ENCODE data around the gene CAMK1D.

Gene CAMK1D

DNA sequence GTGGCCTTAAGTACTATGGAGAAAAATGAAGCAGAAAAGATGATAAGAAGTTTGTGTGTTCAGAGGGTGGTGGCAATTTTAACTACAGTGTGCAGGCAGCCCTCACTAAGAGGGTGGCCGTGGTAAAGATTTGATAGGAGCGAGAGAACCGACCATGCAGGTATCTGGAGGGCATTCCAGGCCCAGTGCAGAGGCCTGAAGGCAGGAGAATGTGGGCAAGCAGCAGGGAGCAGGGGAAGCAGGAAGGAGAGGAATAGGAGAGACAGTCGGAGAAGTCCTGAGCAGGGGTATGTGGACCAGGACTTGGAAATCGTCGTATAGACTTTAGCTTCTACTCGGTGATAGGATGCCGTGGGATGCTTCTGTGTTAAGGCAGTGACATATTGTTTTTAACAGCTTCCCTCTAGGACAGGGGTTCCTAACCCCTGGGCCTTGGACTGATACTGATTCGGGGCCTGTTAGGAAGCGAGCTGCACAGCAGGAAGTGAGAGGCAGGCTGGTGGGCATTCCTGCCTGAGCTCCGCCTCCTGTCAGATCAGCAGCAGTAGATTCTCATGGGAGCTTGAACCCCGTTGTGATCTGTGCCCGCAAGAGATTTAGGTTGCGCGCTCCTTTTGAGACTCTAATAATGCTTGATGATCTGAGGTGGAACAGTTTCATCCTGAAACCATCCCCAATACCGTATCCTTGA, 425.0 kb downstream of the CAMK1D start:
- no peak for DNase-seq

DNA sequence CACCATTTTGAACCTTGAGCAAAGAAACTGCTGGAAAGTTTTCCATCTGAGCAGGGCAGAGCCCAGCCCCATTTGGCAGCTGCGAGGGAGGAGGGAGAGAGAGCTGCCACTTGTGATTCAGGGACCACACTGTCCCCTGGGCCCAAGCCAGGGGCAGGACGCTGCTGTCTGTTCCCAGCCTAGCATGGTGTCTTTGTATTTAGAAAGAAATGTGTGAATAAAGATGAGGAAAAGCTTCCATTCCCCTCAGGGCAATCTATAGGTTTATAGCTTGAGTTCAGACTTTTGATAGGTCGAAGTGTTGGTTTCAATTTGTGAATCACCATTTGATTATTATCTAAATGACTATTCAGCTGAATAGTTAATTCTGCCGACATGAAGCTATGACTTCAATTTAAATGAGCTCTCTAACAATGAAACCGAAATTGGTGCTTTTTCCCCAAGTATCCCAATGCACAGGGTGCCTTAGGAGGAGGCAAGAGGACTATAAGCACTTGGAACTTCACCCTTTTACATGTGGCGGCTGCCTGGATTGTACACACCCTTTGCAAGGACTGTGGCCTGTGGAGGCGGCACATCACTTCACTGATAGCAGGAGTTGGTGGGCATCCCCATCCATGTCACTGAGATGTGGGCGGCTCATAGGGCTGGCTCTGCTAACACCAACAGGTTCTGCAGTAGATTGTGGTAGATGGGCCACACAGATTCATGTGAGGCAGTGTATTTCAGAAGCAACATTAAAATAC, 428.7 kb downstream of the CAMK1D start:
- DNase-seq, result no peak

DNA sequence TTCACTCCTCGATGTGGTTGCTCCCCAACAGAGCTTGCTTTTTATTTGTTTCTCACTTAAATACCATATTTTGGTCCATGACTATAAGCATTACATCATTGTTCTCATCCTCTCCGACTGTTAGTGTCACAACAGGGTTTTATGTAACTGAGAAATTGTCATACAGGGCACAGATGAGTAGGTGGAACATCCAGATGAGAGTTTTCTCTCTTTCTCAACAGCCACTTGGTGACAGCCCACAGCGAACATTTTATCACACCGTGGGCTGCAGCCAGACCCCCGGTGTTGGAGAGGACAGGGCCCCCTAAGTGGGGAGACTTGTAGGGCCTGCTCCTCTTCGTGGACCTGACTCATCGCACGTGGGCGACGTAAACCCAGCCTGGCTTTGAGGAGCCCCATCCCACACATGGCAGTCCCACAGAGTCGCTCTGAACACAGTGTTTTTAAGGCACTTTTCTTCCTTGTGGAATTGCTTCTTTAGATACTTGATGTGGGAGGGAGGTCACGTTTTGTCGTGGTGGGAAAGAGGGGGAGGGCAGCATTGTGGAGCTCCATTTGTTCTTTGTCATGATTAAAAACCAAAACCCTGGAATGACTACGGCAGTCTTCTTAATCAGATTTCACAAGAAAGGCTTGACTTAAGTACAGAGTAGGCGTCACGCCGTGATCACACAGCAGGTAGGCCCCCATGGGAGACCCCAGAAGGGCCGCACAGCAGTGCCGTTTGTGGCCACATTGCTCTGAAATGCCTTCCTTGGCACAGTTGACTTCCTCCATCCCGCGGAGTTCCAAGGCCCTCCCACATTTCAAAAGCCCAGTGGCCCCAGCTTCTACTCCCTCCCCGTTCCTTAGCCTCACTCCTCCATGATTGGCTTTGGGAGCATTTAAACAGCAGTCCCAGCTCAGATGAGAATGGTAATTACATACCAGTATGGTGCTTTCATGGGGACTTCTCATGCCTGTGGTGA, 431.6 kb downstream of the CAMK1D start:
- DNase-seq, result no peak

DNA sequence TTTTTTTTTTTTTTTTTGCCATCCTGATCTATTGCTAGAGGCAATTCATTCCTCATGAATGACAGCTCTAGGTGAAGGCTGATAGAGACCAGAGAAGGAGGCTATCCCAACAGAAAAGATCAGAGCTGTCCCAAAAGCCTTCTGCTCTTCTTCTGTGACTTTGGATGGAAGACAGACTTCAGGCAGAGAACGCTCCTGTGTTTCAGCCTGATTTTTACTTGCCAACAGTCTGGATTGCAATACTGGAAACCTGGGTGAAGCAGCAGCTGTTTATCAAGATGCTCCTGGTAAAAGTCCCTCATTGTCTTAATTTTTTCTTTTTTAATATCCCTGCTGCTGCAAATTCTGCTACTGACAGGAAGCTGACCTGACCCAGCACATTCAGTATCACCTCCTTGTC, 432.6 kb downstream of the CAMK1D start:
- DNase-seq, result no peak

DNA sequence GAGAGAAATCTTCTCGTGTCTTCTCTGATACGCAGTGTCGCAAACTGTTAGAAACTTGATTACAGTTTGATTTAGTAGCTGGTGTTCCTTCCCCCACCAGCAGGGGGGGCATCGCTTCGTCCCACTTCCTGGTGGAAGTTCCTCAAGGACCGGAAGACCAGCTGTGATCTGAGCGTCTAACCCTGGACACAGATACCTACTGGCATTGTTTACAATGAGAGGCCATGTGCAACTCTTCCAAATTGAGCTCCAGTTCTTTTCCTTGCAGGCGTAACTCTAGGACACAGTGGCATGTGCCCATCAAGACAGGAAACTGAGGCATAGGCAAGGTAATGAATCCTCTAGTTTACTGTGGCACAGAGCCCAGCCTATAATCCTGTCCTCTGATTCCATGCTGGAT, 433.2 kb downstream of the CAMK1D start:
- no peak for DNase-seq

DNA sequence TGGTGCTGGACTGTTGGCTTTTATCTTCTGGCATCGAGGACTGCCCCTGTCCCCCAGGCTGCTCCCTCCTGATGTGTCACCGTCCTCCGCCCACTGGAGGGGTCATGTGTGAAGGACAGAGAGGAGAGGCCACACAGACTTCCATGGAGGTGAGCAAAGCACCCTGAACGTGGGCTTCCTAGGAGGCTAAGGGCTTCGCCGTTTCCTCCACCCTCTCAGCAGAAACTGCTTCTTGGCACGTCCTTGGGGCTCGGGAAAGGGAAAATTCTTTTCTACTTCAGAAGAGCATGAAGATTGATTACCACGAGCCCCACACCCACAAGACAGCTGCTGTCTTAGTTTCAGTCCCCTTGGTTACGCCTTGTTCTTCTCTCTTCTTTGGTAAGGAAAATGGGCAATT, 433.9 kb downstream of the CAMK1D start:
- DNase-seq, result no peak

DNA sequence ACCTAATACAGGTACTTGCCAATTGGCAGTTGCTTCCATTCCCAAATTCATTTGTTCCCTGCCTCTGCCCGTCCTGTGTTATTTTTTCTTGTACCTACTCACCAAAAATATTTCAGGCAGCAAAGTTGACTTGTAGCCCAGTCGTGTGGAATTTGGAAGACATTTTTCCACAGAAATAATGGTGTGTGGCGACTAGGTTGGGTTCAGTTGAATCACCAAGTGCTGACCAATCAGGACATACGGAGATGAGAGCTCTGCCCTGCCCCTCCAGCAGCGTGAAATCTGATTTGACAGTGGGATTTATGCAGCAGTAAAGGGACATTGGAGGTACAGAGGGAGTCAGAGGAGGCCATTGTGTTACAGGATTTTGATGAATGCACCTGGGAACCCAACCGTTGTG, 435.3 kb downstream of the CAMK1D start:
- no peak for DNase-seq

DNA sequence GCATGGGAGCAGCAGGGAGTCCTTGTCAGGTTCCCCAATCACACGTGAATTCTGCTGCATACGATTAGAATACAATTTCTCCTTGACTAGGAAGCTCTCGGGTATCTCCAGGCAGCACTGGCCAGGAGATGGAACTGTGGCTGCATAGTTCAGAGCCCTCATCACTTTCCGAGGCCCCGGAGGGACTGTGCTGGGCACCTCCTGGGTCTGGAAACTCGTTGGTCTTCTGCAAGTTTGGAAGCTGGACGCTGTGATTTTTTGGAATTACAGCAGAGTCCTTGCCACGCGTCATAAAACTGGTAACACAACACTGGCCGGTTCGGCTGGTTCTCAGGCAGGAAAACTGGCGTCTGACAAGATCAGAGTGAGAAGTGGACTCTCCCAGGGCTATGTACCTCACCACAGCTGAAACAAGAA, 436.1 kb downstream of the CAMK1D start:
- DNase-seq, result no peak

DNA sequence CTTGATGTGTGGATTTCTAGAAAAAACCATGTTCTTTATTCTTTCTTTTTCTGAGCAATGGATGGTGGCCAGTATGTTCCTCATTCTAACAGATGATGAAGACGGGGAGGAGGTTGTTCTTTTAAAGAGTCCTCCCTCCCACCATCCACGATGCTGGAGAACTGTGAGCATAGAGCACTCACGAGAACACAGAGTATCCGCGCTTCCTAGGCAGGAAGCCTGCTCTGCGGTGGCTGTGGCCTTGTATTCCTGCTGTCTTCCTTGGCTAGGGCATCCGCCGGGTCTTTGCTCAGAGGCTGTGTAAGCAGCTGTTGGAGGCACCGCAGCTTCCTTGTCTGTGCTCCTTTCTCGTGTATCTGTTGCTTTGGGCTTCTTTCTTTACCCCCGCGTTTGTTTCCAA, 437.9 kb downstream of the CAMK1D start:
- no peak for DNase-seq

DNA sequence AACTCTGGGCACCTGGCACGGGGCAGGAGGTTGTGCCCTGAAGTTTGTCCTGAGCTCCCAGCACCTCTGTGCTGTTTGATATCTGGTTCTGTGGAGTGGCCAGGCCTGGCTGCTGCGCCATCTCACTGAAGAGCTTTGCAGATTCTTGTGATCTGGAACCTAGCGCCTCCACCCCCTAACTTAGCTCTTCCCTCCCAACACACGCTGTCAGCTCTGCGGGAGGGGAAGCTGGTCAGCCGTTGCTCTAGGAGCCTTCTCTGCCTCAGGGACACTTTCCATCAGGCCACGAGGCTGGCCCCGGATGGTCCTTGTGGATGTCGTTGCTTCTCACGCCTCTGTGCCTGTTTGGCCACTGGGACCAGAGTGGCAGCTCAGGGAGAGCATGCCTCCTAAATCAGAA, 438.9 kb downstream of the CAMK1D start:
- no peak for DNase-seq

DNA sequence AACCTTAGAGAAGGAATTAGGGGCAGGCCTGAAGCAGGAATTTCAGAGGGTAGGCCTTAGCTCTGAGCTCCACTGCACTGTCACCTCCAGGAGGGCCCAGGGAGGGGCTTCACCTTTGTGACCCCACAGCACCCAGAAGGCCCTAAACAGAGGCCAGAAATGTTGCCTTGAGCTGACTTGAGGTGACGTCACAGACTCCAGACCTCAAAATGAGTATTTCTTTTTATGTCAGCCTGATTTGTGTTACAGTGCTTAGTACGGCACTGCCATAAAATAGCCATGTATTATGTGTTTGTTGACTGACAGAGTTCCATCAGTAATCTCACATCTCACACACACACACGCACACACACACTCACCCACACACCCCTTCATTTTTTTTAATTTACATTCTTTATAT, 440.9 kb downstream of the CAMK1D start:
- DNase-seq, result no peak

DNA sequence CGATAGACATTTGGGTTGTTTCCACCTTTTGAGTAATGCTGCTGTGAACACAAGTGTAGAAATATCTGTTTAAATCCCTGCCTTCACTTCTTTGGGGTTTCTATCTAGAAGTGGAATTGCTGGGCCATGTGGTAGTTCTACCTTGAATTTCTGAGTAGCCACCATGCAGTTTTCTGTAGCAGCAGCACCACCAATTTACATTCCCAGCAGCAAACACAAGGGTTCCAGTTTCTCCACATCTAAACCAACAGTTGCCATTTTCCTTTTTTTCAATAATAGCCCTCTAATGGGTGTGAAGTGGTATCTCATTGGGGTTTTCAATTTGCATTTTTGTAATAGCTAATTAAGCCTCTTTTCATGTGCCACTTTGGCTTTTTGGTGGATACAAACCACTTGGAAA, 442.4 kb downstream of the CAMK1D start:
- DNase-seq, result no peak

DNA sequence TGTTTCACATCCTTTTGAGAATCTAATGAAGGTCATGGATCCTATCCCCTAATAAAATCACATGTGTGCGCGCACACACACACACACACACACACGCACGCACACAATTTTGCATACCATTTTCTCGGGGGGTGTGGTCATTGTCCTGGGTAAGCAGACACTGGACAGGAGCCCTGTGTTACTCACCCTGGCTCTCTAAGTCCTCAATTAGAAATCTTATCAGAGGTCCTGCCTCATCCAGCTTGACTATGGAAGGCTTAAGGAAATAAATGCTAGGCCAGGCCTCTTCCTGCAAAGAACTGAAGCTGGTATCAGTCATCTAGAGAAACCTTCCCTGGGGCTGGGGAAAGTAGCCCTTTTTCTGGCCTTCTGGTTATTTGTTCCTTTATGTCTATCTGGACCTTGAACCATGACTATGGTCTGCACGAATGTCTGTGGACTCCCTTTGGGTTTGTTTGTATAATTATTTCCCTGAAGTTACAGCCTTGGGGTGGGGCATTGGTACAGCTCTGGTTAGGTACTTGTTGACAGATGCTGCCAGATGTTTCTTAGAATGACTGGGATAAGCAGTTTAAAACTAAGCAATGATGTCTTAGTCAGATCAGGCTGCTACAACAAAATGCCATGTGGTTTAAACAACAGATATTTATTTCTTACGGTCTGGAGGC, 443.7 kb downstream of the CAMK1D start:
- no peak for DNase-seq

DNA sequence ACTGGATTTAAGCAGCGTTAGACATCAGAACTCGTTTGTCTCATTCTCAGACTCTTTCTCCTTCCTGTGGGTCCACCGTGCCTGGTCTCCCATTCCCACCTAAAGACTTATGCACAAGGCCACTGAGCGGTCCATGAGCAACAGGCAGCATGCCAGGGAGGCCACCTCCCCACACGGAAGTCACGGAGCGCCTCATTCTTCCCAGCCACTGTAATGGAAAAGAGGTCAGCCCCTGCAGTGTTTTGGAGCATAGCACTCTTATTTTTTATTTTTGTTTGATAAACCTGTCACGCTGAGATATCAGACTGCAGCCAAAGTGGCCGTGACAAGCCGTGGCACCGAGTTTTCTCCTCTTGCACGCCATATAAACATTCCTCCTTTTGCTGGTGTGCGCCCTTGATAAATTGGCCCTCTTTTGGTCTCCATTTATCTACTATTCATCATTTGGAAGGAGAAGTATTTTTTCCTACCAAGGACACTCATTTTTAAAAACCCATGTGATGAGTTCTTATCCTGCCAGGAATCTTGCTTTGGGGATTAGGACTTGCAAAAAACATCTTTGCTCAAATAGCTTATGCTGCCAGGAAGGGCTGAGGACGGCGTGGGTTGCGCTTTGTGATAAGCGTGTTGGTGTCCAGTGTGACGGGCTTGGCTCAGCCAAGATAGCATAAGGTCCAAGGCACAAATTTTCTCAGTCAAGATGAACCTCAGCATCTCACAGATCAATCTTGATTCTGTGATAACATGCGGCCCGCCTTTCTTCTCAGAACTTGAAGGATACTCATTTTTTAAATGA, 446.2 kb downstream of the CAMK1D start:
- DNase-seq, result no peak

DNA sequence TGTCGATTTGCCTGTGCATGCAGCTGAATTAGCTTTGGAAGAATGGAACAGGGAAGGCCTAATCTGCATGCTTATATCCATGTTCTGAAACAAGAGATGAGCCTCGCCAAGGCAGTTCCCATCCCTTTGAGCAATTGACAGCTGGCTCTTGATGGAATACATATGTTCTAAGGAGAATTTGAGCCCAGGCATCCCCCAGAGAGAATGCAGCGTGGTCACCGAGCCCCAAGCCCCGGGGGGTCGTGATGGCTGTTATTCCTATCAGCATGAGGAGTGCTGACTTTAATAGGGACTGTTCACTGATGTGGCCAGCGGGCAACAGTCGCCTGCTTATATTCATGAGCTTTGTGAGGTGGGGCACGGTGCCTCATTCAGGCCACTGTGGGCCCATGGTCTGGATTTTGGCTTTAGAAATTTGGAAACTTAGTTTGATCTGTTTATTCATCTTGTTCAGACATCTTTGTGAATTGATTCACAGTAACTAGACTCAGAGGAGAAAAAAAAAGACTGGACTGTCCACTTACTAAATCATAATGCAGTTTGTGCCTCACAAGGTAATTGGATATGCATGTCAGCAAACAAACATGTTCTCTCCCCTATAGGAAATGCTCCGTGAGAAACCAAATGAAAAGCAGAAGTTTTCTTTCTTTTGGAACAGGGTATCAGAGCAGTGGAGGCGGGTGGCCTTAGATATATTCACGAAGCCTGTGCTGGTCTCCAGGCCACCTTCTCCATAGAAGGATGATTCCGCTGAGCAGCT, 447.2 kb downstream of the CAMK1D start:
- DNase-seq, result no peak

DNA sequence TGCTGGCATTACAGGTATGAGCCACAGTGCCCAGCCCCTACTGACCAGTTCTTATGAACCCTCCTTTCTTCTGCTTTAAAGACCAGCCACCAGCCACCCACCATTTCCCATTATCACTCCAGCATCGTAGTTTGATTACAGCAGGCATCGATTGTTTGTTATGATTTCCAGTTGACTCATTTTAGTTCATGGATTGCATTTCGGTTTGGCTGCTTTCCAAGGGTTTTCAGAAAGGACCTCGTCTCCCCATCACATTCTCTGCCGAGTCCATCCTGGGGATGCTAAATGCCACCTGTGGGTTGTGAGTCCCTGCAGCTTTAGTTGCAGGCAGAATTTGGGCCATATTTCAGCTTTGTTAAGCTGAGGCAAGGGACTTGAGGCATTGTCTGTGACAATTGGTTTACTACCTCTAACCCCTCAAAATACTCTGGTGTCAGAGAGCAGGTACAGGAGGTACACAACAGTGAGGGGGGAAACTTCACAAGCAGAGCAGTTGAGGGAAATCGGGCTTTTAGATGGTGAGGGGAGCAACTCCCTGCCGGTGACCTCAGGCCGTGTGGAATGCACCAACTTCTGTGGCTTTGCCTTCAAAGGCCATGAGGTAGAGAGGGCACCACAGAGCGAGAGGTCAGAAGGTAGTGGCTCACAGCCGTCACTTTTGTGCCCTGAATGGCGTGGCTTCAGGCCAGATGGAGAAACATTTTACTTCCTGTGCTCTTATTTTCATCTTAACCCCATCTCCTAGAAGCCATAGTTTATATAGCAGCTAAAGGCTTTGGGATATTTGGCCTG, 448.3 kb downstream of the CAMK1D start:
- DNase-seq, result no peak

DNA sequence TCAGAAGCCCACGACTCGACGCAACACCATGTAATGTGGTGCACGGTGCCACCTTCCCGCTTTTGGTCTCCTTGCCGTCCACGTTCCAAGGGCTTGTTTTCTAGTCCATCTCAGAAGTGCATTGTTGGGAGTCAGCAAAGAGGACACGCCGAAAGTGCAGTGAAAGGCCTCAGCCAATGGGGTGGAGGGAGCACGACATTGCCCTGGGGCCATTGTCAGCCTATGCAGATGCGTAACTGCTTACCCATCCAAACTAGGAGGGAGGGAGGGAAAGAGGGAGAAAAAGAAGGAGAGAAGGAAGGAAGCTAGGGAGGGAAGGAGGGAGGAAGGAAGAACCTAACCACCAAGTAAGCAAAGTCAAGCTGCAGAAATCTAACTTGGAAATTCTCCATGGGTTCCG, 449.8 kb downstream of the CAMK1D start:
- no peak for DNase-seq

DNA sequence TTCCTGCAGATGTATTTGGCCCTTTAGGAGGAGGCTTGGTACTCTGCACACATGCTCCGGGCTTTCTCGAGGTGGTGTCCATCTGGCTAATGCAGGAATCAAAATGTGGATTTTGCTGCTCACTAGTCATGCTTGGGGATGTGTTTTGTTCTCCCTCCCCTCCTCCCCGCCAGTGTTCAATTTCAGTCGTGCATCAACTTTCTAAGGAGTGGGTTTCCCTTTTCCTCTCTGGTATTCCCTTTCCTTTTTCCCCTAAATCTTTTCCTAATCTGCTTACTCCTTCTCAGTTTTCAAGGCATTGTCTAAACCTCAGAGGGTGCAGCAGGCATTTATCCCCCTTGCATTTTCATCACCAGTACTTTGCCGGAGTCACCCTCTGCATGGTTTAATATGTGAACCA, 450.4 kb downstream of the CAMK1D start:
- no peak for DNase-seq

DNA sequence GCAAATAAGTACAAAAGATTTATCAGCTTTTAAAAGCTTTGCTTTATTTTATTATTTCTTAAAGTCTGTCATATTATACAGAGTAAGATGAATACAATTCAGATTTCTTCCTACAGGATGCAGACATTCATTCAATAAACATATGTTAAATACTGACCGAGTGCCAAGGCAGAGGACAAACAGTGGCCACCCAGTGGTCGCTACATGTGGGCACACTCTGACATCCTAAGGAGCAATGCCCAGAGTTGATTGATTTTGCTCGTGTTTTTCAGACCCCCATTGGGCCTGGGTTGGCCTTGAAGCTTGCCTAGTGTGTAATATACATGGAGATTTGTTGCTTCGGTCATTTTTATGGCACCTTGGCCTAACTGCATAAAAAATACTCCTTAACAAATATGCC, 451.0 kb downstream of the CAMK1D start:
- no peak for DNase-seq
